CD14-positive monocyte (primary cell): ENCODE measurements around the gene SP7. TPM values are rescaled to one million over a fixed set of nuclear protein-coding genes. Genes with fewer than 3 reads are reported as not detected.
A peak's percentile ranks its signal among the peaks of the same experiment; 100 is the strongest.

Experiments used
- DNase-seq, 3 donors: peaks; one replicate each; pipeline ENCODE4 v3.0.0-alpha.2; 2011 to 2022
- H2AFZ ChIP-seq: 2 replicates; pipeline ENCODE4 v1.6.0; 2012; ENCODE audit warnings: mild to moderate bottlenecking, low read depth, low read length, inconsistent platforms; ENCODE audit not compliant: insufficient read depth, poor library complexity, severe bottlenecking
- H3K27ac ChIP-seq, 2 donors: 1 replicate in 1 of 2; 2 replicates in 1 of 2; pipeline ENCODE4 v1.5.1; 2012 to 2013; ENCODE audit warnings: low read length in 2 of 2, control low read depth in 1 of 2, inconsistent platforms in 1 of 2, low read depth in 1 of 2, mild to moderate bottlenecking in 1 of 2
- H3K27me3 ChIP-seq, 2 donors: one replicate each; pipeline versions ENCODE4 v1.6.0 to v1.6.1; 2011 to 2013; ENCODE audit warnings: low read length in 2 of 2; ENCODE audit not compliant: control insufficient read depth in 2 of 2, insufficient read depth in 2 of 2
- H3K36me3 ChIP-seq, 2 donors: replicated peaks in 1 of 2; 1 replicate in 1 of 2; 2 replicates in 1 of 2; pipeline versions ENCODE4 v1.5.1 to v1.6.1; 2012 to 2013; ENCODE audit warnings: low read length in 2 of 2, control low read depth in 1 of 2, inconsistent platforms in 1 of 2, mild to moderate bottlenecking in 1 of 2; ENCODE audit not compliant: insufficient read depth in 2 of 2, control insufficient read depth in 1 of 2
- H3K4me1 ChIP-seq, 2 donors: 1 replicate in 1 of 2; 2 replicates in 1 of 2; pipeline versions ENCODE4 v1.5.1 to v1.6.1; 2012 to 2013; ENCODE audit warnings: low read length in 2 of 2, control low read depth in 1 of 2, inconsistent platforms in 1 of 2, mild to moderate bottlenecking in 1 of 2, moderate library complexity in 1 of 2; ENCODE audit not compliant: insufficient read depth in 2 of 2, control insufficient read depth in 1 of 2
- H3K4me2 ChIP-seq: replicated peaks from 2 replicates; pipeline ENCODE3; 2012; ENCODE audit warnings: low read length, moderate library complexity, mild to moderate bottlenecking; ENCODE audit not compliant: poor library complexity, severe bottlenecking; ENCODE audit errors: extremely low read depth
- H3K4me3 ChIP-seq, 3 experiments: fragments of 200-600 bp in 1 of 3; sonication (generic) in 1 of 3; replicated peaks in 1 of 3; 1 replicate in 2 of 3; 2 replicates in 1 of 3; pipeline ENCODE4 v1.5.1; 2011 to 2013; ENCODE audit warnings: low read length in 3 of 3, mild to moderate bottlenecking in 3 of 3, control low read depth in 2 of 3, low read depth in 2 of 3, inconsistent platforms in 1 of 3, moderate library complexity in 1 of 3
- H3K79me2 ChIP-seq: 2 replicates; pipeline ENCODE4 v1.6.0; 2012; ENCODE audit warnings: mild to moderate bottlenecking, control low read depth, inconsistent platforms, low read length, moderate library complexity; ENCODE audit not compliant: insufficient read depth
- H3K9ac ChIP-seq: 2 replicates; pipeline ENCODE4 v1.6.0; 2017; ENCODE audit warnings: low read length, mild to moderate bottlenecking; ENCODE audit not compliant: insufficient read depth, poor library complexity, severe bottlenecking
- H3K9me3 ChIP-seq, 2 donors: replicated peaks in 1 of 2; 1 replicate in 1 of 2; 2 replicates in 1 of 2; pipeline versions ENCODE4 v1.5.1 to v1.6.1; 2012 to 2013; ENCODE audit warnings: low read length in 2 of 2, control low read depth in 1 of 2; ENCODE audit not compliant: control insufficient read depth in 1 of 2, insufficient read depth in 1 of 2
- H4K20me1 ChIP-seq: 2 replicates; pipeline ENCODE4 v1.6.0; 2012; ENCODE audit warnings: mild to moderate bottlenecking, low read length, control low read depth, moderate library complexity; ENCODE audit not compliant: insufficient read depth
- H3K27ac Mint-ChIP-seq, 7 donors: one replicate each; pipeline ENCODE4 v1.8.0; 2020; ENCODE audit warnings: mild to moderate bottlenecking in 7 of 7, mixed read lengths in 7 of 7, moderate library complexity in 6 of 7, inconsistent platforms in 2 of 7
- H3K27me3 Mint-ChIP-seq, 3 donors: one replicate each; pipeline ENCODE4 v1.8.0; 2021 to 2022; ENCODE audit warnings: low read depth in 3 of 3, mild to moderate bottlenecking in 3 of 3, mixed read lengths in 3 of 3, moderate library complexity in 3 of 3, inconsistent platforms in 1 of 3
- H3K36me3 Mint-ChIP-seq, 2 donors: one replicate each; pipeline ENCODE4 v1.8.0; 2020; ENCODE audit warnings: mixed read lengths in 2 of 2, inconsistent platforms in 1 of 2, mild to moderate bottlenecking in 1 of 2
- H3K4me1 Mint-ChIP-seq: one replicate; pipeline ENCODE4 v1.8.0; 2020; ENCODE audit warnings: mild to moderate bottlenecking, mixed read lengths
- H3K4me3 Mint-ChIP-seq, 2 donors: one replicate each; pipeline ENCODE4 v1.8.0; 2020; ENCODE audit warnings: mild to moderate bottlenecking in 2 of 2, mixed read lengths in 2 of 2, moderate library complexity in 1 of 2
- H3K9me3 Mint-ChIP-seq, 7 donors: one replicate each; pipeline ENCODE4 v1.8.0; 2020 to 2022; ENCODE audit warnings: mixed read lengths in 7 of 7, mild to moderate bottlenecking in 6 of 7, moderate library complexity in 6 of 7, inconsistent platforms in 2 of 7
- WGBS: methylation state at CpG from one replicate; pipeline ENCODE4 v1.1.5; 2013; ENCODE audit warnings: missing lambda C conversion rate; ENCODE audit not compliant: insufficient coverage; 5-methylcytosine and 5-hydroxymethylcytosine counted together
- intact Hi-C, 2 donors: fragments of 100-400 bp; cut with micrococcal nuclease; formaldehyde crosslinking; loops; one replicate each; pipeline versions ENCODE4 v1.15.0 to v1.15.1; 2023
- polyA plus RNA-seq, 3 donors: library from polyadenylated mRNA; depleted of rRNA in 1 of 3; unstranded in 2 of 3; stranded (reverse) in 1 of 3; fragments of 300-500 nt in 2 of 3; fragments of >200 nt in 1 of 3; fragmentation: Illumina TruSeq in 2 of 3; gene quantifications; 1 replicate in 2 of 3; 2 replicates in 1 of 3; pipeline ENCODE4 v1.2.3, GENCODE V29; 2012 to 2021
- TF ChIP-seq, protein P1 (sequence below): fragments of 200-600 bp; IDR thresholded peaks from one replicate; pipeline ENCODE4 v1.8.0; 2022; ENCODE audit warnings: antibody characterized with exemption, mild to moderate bottlenecking

The SP7 gene
- polyA plus RNA-seq, 3 donors = 0.04 TPM; not detected in 2

- no peak overlapping the region for H3K4me2 ChIP-seq
- no peak overlapping the region for H3K27ac ChIP-seq
- Mint-ChIP-seq H3K9me3 (peaks cover 0 to 1% (median 0%) of the 10 kb centered on the region in 7 donors), H3K4me3 (no peak overlapping the region), H3K27ac (no peak overlapping the region), H3K27me3 (peaks cover 0 to 4% (median 0%) of the 10 kb centered on the region in 3 donors), H3K4me1 (peaks cover 25% of the 10 kb centered on the region), H3K36me3 (peaks cover 41 to 63% of the 10 kb centered on the region in 2 donors)
- TF ChIP-seq, protein P1, sequence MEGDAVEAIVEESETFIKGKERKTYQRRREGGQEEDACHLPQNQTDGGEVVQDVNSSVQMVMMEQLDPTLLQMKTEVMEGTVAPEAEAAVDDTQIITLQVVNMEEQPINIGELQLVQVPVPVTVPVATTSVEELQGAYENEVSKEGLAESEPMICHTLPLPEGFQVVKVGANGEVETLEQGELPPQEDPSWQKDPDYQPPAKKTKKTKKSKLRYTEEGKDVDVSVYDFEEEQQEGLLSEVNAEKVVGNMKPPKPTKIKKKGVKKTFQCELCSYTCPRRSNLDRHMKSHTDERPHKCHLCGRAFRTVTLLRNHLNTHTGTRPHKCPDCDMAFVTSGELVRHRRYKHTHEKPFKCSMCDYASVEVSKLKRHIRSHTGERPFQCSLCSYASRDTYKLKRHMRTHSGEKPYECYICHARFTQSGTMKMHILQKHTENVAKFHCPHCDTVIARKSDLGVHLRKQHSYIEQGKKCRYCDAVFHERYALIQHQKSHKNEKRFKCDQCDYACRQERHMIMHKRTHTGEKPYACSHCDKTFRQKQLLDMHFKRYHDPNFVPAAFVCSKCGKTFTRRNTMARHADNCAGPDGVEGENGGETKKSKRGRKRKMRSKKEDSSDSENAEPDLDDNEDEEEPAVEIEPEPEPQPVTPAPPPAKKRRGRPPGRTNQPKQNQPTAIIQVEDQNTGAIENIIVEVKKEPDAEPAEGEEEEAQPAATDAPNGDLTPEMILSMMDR = no peak
- no peak overlapping the region for H3K9ac ChIP-seq
- H3K4me3 ChIP-seq = no peak overlapping the region
- no peaks in the 10 kb centered on the region for H3K9me3 ChIP-seq
- no peaks in the 10 kb centered on the region for H4K20me1 ChIP-seq
- DNase-seq = no peak
- H3K79me2 ChIP-seq = peaks cover 22% of the 10 kb centered on the region
- intact Hi-C loops = no loop called here
- H2AFZ ChIP-seq = no peak overlapping the region
- H3K4me1 ChIP-seq = peaks cover 23 to 24% of the 10 kb centered on the region in 2 donors
- peaks cover 26 to 58% of the 10 kb centered on the region in 2 donors for H3K36me3 ChIP-seq
- H3K27me3 ChIP-seq = no peaks in the 10 kb centered on the region
Observed at GRCh38 chr12:53292426-53292825, 43.7 kb downstream of the SP7 start.

GRCh38 chr12:53290661-53291060 is 45.5 kb downstream of the SP7 start:
- H3K4me3 ChIP-seq = no peak overlapping the region
- peaks cover 6% of the 10 kb centered on the region in 2 donors for H3K4me1 ChIP-seq
- no peak overlapping the region for H3K4me3 Mint-ChIP-seq
- intact Hi-C loops = no loop called here
- DNase-seq = no peak
- 100% methylated on average over 3 of the region's 9 CpGs for WGBS
- no peaks in the 10 kb centered on the region for H3K9me3 Mint-ChIP-seq
- no peaks in the 10 kb centered on the region for H3K27me3 ChIP-seq
- no peak overlapping the region for H2AFZ ChIP-seq
- H3K27ac Mint-ChIP-seq = peak overlapping the region in 1 of 7 donors; percentile 15
- no peak overlapping the region for H3K4me2 ChIP-seq
- peaks cover 4% of the 10 kb centered on the region for H3K79me2 ChIP-seq
- H4K20me1 ChIP-seq = no peaks in the 10 kb centered on the region
- H3K27me3 Mint-ChIP-seq = peaks cover 0 to 4% (median 0%) of the 10 kb centered on the region in 3 donors
- no peaks in the 10 kb centered on the region for H3K9me3 ChIP-seq
- TF ChIP-seq, protein P1 = no peak
- H3K4me1 Mint-ChIP-seq = peaks cover 10% of the 10 kb centered on the region
- peaks cover 43 to 63% of the 10 kb centered on the region in 2 donors for H3K36me3 Mint-ChIP-seq
- peaks cover 24 to 70% of the 10 kb centered on the region in 2 donors for H3K36me3 ChIP-seq
- H3K9ac ChIP-seq = no peak overlapping the region
- H3K27ac ChIP-seq = no peak overlapping the region
